ENCODE data around the gene C10orf90.

Gene C10orf90

DNA sequence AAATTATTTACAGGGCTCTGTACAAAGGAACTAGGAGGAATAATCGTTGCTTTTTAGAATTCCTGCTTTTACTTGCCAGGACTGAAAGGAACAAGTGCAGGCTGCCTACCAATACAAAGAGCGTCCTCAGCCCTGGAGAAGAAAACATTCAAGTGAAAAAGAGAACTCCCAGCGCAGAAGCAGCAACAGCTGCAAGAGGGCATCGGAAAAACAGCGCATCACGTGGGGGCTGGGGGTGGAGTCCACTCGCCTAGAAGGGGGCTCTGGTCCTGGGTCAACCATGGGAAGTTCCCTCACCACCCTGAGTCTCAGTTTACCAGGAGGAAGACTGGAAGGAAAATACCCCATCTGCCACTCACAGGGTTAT is 385 bp upstream of the C10orf90 start:
- no peak for ATAC-seq
- TF ChIP-seq ZNF70 (CRISPR knock-in tag; IDR thresholded peaks at IDR 0.05) (no peak), SNAI2 (CRISPR knock-in tag; IDR thresholded peaks at IDR 0.05) (no peak), POU6F1 (CRISPR knock-in tag; IDR thresholded peaks at IDR 0.05; ENCODE audit: borderline replicate concordance, low read depth) (no peak), GLIS3 (CRISPR knock-in tag; IDR thresholded peaks at IDR 0.05) (no peak)

GRCh38 chr10:126669168-126669567 is 1.3 kb downstream of the C10orf90 start:
- no peak for ATAC-seq
- TF ChIP-seq ZFP30 (CRISPR knock-in tag; IDR thresholded peaks at IDR 0.05) (no peak), BACH2 (CRISPR knock-in tag; IDR thresholded peaks at IDR 0.05; ENCODE audit: borderline replicate concordance) (no peak), ZC3H10 (CRISPR knock-in tag; IDR thresholded peaks at IDR 0.05) (no peak), ZNF565 (CRISPR knock-in tag; conservative IDR thresholded peaks at IDR 0.05; ENCODE audit: low read depth) (no peak), OSR1 (CRISPR knock-in tag; IDR thresholded peaks at IDR 0.05) (no peak), CSRNP3 (CRISPR knock-in tag; IDR thresholded peaks at IDR 0.05) (no peak), TCF4 (CRISPR knock-in tag; IDR thresholded peaks at IDR 0.05; ENCODE audit: borderline replicate concordance) (no peak)
- TF ChIP-seq, protein P1, sequence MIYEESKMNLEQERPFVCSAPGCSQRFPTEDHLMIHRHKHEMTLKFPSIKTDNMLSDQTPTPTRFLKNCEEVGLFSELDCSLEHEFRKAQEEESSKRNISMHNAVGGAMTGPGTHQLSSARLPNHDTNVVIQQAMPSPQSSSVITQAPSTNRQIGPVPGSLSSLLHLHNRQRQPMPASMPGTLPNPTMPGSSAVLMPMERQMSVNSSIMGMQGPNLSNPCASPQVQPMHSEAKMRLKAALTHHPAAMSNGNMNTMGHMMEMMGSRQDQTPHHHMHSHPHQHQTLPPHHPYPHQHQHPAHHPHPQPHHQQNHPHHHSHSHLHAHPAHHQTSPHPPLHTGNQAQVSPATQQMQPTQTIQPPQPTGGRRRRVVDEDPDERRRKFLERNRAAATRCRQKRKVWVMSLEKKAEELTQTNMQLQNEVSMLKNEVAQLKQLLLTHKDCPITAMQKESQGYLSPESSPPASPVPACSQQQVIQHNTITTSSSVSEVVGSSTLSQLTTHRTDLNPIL (CRISPR knock-in tag; IDR thresholded peaks at IDR 0.05; ENCODE audit: low read depth): no peak

- no peak for ATAC-seq
- TF ChIP-seq ZFP3 (CRISPR knock-in tag; IDR thresholded peaks at IDR 0.05): no peak
- TF ChIP-seq, protein P1 (CRISPR knock-in tag; IDR thresholded peaks at IDR 0.05; ENCODE audit: low read depth): no peak
- TF ChIP-seq TOX (CRISPR knock-in tag; IDR thresholded peaks at IDR 0.05; ENCODE audit: borderline replicate concordance): no peak
- no peak for TF ChIP-seq POU6F1 (CRISPR knock-in tag; IDR thresholded peaks at IDR 0.05; ENCODE audit: borderline replicate concordance, low read depth)
Observed at GRCh38 chr10:126668505-126668904, 2.0 kb downstream of the C10orf90 start.

DNA sequence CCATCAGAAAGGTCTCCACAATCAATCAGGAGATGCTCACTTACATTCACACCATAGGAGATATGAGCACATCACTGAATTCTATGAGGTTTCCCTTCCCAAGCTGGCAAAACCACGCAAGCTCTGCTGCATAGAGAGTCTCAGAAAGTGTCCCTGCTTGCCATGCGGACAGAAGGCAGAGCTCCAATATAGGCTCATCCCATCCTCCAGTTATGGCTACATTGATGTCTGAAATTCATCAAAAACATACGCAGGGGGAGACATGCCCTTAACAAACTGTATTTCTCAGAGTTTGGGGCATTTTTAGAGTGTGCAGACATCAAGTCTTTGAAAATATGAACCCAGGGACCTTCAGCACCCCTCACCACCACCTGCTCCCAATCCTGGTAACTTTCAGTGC is 2.9 kb downstream of the C10orf90 start:
- no peak for ATAC-seq
- TF ChIP-seq PPARA (CRISPR knock-in tag; IDR thresholded peaks at IDR 0.05; ENCODE audit: borderline replicate concordance) (no peak), OSR1 (CRISPR knock-in tag; IDR thresholded peaks at IDR 0.05) (no peak), TOX (CRISPR knock-in tag; IDR thresholded peaks at IDR 0.05; ENCODE audit: borderline replicate concordance) (no peak), ARNTL (CRISPR knock-in tag; IDR thresholded peaks at IDR 0.05; ENCODE audit: borderline replicate concordance, low read depth) (no peak), ZFP30 (CRISPR knock-in tag; IDR thresholded peaks at IDR 0.05) (no peak), ZC3H10 (CRISPR knock-in tag; IDR thresholded peaks at IDR 0.05) (no peak), ZFP3 (CRISPR knock-in tag; IDR thresholded peaks at IDR 0.05) (no peak), GLIS3 (CRISPR knock-in tag; IDR thresholded peaks at IDR 0.05) (no peak), CSDC2 (CRISPR knock-in tag; IDR thresholded peaks at IDR 0.05) (no peak), ZNF8 (CRISPR knock-in tag; IDR thresholded peaks at IDR 0.05) (no peak), POU6F1 (CRISPR knock-in tag; IDR thresholded peaks at IDR 0.05; ENCODE audit: borderline replicate concordance, low read depth) (no peak), TCF4 (CRISPR knock-in tag; IDR thresholded peaks at IDR 0.05; ENCODE audit: borderline replicate concordance) (no peak), ISL1 (CRISPR knock-in tag; IDR thresholded peaks at IDR 0.05) (no peak), CSRNP3 (CRISPR knock-in tag; IDR thresholded peaks at IDR 0.05) (no peak)
- TF ChIP-seq, protein P1 (CRISPR knock-in tag; IDR thresholded peaks at IDR 0.05; ENCODE audit: low read depth): no peak
- TF ChIP-seq, protein P2, sequence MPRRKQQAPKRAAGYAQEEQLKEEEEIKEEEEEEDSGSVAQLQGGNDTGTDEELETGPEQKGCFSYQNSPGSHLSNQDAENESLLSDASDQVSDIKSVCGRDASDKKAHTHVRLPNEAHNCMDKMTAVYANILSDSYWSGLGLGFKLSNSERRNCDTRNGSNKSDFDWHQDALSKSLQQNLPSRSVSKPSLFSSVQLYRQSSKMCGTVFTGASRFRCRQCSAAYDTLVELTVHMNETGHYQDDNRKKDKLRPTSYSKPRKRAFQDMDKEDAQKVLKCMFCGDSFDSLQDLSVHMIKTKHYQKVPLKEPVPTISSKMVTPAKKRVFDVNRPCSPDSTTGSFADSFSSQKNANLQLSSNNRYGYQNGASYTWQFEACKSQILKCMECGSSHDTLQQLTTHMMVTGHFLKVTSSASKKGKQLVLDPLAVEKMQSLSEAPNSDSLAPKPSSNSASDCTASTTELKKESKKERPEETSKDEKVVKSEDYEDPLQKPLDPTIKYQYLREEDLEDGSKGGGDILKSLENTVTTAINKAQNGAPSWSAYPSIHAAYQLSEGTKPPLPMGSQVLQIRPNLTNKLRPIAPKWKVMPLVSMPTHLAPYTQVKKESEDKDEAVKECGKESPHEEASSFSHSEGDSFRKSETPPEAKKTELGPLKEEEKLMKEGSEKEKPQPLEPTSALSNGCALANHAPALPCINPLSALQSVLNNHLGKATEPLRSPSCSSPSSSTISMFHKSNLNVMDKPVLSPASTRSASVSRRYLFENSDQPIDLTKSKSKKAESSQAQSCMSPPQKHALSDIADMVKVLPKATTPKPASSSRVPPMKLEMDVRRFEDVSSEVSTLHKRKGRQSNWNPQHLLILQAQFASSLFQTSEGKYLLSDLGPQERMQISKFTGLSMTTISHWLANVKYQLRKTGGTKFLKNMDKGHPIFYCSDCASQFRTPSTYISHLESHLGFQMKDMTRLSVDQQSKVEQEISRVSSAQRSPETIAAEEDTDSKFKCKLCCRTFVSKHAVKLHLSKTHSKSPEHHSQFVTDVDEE (CRISPR knock-in tag; IDR thresholded peaks at IDR 0.05): no peak
